ENCODE results near the gene UGT2B7. TPM values are rescaled to one million over a fixed set of nuclear protein-coding genes. Genes with fewer than 3 reads are reported as not detected.

The UGT2B7 gene
- total and polyA plus RNA-seq, 2 donors (not counting 1 experiment from before 2014, with no cell fraction given): not detected

DNA sequence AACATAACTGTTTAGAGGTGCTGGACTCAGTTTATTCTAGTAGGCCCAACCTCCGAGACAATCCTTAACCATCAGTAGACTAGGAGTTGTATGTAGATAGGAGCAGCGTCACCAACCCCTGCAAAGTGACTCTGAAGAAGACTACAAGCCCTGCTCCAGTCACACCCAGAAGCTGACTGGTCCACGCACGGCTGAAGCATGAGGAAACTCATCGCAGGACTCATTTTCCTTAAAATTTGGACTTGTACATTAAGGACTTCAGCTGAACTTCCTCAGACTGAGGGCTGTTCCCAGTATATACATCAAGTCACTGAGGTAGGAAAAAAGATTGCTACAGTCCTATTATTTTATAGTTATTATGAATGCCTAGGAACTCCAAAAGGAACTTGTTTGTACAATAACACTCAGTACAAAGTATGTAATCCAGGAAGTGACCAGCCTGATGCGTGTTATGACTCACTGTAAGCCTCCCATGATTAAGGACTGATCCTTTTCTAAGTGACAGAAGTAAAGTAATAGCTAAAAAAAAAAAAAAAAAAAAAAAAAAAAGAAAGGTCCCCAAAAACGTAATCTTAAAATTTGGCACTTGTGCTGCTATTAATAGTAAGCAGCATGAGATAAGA, 41.6 kb upstream of the UGT2B7 start:
- CTCF ChIA-PET: no interaction called here

DNA sequence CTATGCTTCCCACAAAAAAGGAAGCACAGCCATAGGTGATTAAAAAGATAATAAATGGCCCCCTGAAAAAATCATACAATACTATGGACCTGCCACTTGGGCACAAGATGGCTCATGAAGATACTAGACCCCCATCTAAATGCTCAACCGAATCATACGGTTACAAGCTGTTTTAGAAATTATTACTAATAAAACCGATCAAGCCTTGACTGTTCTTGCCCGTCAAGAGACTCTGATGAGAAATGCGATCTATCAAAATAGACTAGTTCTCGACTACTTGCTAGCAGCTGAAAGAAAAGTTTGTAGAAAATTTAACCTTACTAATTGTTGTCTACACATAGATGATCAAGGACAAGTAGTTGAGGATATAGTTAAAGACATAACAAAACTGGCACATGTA, 40.1 kb upstream of the UGT2B7 start:
- Histone ChIP-seq H3K27ac (ENCODE audit: low read length in 2 of 2) (no peak overlapping the region), H3K79me2 (ENCODE audit: control insufficient read depth, insufficient read depth, low read length) (no peaks in the 10 kb centered on the region), H2AFZ (ENCODE audit: insufficient read depth, low read depth, low read length, poor library complexity, severe bottlenecking) (no peak overlapping the region), H3K27me3 (replicated peaks in 1 of 4; ENCODE audit: control extremely low read depth in 1 of 4, control insufficient read depth in 3 of 4, insufficient read depth in 4 of 4, low read length in 3 of 4) (no peaks in the 10 kb centered on the region), H3K4me2 (replicated peaks; ENCODE audit: low read depth, low read length, poor library complexity, severe bottlenecking) (no peak overlapping the region), H3K9me3 (ENCODE audit: control extremely low read depth in 1 of 3, control insufficient read depth in 2 of 3, insufficient read depth in 1 of 3, low read length in 2 of 3) (no peaks in the 10 kb centered on the region), H3K9ac (ENCODE audit: low read length) (no peak overlapping the region), H3K36me3 (replicated peaks in 1 of 2; ENCODE audit: control extremely low read depth in 1 of 2, control insufficient read depth in 1 of 2, extremely low read depth in 1 of 2, insufficient read depth in 2 of 2, low read length in 1 of 2) (no peaks in the 10 kb centered on the region), H3K4me1 (ENCODE audit: control insufficient read depth in 2 of 2, insufficient read depth in 2 of 2, low read length in 2 of 2) (no peaks in the 10 kb centered on the region), H3K4me3 (ENCODE audit: control extremely low read depth in 1 of 5, extremely low read depth in 1 of 5, insufficient read depth in 1 of 5, low read depth in 2 of 5, low read length in 4 of 5) (no peak overlapping the region), H4K20me1 (ENCODE audit: control insufficient read depth, insufficient read depth, low read length, poor library complexity, severe bottlenecking) (no peaks in the 10 kb centered on the region)
- Mint-ChIP-seq H3K4me1 (no peaks in the 10 kb centered on the region), H3K4me3 (no peak overlapping the region), H3K9me3 (ENCODE audit: insufficient read depth) (no peaks in the 10 kb centered on the region), H3K27me3 (no peaks in the 10 kb centered on the region), H3K27ac (no peak overlapping the region)
- intact Hi-C loops (cut with micrococcal nuclease): no loop called here
- POLR2A ChIA-PET: no interaction called here
- WGBS (ENCODE audit: insufficient coverage): no CpG with 5 or more reads among the region's 6 CpGs
- CTCF ChIA-PET: no interaction called here
- DNase-seq (no peak), ATAC-seq (ENCODE audit: low read depth) (no peak)
- TF ChIP-seq, protein P1, sequence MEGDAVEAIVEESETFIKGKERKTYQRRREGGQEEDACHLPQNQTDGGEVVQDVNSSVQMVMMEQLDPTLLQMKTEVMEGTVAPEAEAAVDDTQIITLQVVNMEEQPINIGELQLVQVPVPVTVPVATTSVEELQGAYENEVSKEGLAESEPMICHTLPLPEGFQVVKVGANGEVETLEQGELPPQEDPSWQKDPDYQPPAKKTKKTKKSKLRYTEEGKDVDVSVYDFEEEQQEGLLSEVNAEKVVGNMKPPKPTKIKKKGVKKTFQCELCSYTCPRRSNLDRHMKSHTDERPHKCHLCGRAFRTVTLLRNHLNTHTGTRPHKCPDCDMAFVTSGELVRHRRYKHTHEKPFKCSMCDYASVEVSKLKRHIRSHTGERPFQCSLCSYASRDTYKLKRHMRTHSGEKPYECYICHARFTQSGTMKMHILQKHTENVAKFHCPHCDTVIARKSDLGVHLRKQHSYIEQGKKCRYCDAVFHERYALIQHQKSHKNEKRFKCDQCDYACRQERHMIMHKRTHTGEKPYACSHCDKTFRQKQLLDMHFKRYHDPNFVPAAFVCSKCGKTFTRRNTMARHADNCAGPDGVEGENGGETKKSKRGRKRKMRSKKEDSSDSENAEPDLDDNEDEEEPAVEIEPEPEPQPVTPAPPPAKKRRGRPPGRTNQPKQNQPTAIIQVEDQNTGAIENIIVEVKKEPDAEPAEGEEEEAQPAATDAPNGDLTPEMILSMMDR (IDR thresholded peaks at IDR 0.05): no peak
- TF ChIP-seq EZH2 (IDR thresholded peaks at IDR 0.05; ENCODE audit: borderline replicate concordance, insufficient read depth, low read depth, low read length, poor library complexity, severe bottlenecking): no peak

More for the DNA sequence above, 41.6 kb upstream of the UGT2B7 start:
- no peak for DNase-seq
- Mint-ChIP-seq H3K4me1 (no peaks in the 10 kb centered on the region), H3K27ac (no peak overlapping the region), H3K4me3 (no peak overlapping the region), H3K9me3 (ENCODE audit: insufficient read depth) (no peaks in the 10 kb centered on the region), H3K27me3 (no peaks in the 10 kb centered on the region)
- H4K20me1 ChIP-seq (ENCODE audit: control insufficient read depth, insufficient read depth, low read length, poor library complexity, severe bottlenecking): no peaks in the 10 kb centered on the region
- 90% methylated on average over 2 of the region's 7 CpGs for WGBS (ENCODE audit: insufficient coverage)
- no peaks in the 10 kb centered on the region for H3K79me2 ChIP-seq (ENCODE audit: control insufficient read depth, insufficient read depth, low read length)
- TF ChIP-seq, protein P1 (IDR thresholded peaks at IDR 0.05): no peak
- no peak for TF ChIP-seq EZH2 (IDR thresholded peaks at IDR 0.05; ENCODE audit: borderline replicate concordance, insufficient read depth, low read depth, low read length, poor library complexity, severe bottlenecking)
- no peaks in the 10 kb centered on the region for H3K27me3 ChIP-seq (replicated peaks in 1 of 4; ENCODE audit: control extremely low read depth in 1 of 4, control insufficient read depth in 3 of 4, insufficient read depth in 4 of 4, low read length in 3 of 4)
- no peak for ATAC-seq (ENCODE audit: low read depth)
- no peak overlapping the region for H3K4me2 ChIP-seq (replicated peaks; ENCODE audit: low read depth, low read length, poor library complexity, severe bottlenecking)
- no peak overlapping the region for H3K27ac ChIP-seq (ENCODE audit: low read length in 2 of 2)
- no peak overlapping the region for H2AFZ ChIP-seq (ENCODE audit: insufficient read depth, low read depth, low read length, poor library complexity, severe bottlenecking)
- POLR2A ChIA-PET: no interaction called here
- intact Hi-C loops (cut with micrococcal nuclease): no loop called here
- H3K9ac ChIP-seq (ENCODE audit: low read length): no peak overlapping the region
- no peaks in the 10 kb centered on the region for H3K4me1 ChIP-seq (ENCODE audit: control insufficient read depth in 2 of 2, insufficient read depth in 2 of 2, low read length in 2 of 2)
- H3K36me3 ChIP-seq (replicated peaks in 1 of 2; ENCODE audit: control extremely low read depth in 1 of 2, control insufficient read depth in 1 of 2, extremely low read depth in 1 of 2, insufficient read depth in 2 of 2, low read length in 1 of 2): no peaks in the 10 kb centered on the region
- no peaks in the 10 kb centered on the region for H3K9me3 ChIP-seq (ENCODE audit: control extremely low read depth in 1 of 3, control insufficient read depth in 2 of 3, insufficient read depth in 1 of 3, low read length in 2 of 3)
- no peak overlapping the region for H3K4me3 ChIP-seq (ENCODE audit: control extremely low read depth in 1 of 5, extremely low read depth in 1 of 5, insufficient read depth in 1 of 5, low read depth in 2 of 5, low read length in 4 of 5)
